Measurements from ENCODE around the gene DLL1.

- no peak for TF ChIP-seq CTCF (IDR thresholded peaks at IDR 0.05; ENCODE audit: low read depth, low read length)
- TF ChIP-seq EZH2phosphoT487 (IDR thresholded peaks at IDR 0.05; ENCODE audit: low read depth): no peak
These were observed 30.2 kb downstream of the DLL1 start for GRCh38 chr6:170260686-170261085.

Data from OCI-LY3 (cell line).